Stimulated activated naive B cell treated with anti-CD40 and anti-IgM and Interleukin-4, amounts not matched to agents 10 μg/mL and 1 μg/mL and 100 μg/mL, for 72 hours (primary cell): ENCODE measurements around the gene CPD.
"Not testable (repeated sequence)": the region's sequence is repeated elsewhere in the genome, so short reads cannot be mapped to it uniquely, and the experiment has no call there.

Source experiments
- ATAC-seq, 2 donors: fragments of 150-1000 bp; cut with Tn5 transposase; replicated peaks; 2 replicates each; pipeline ENCODE4 v1.10.0; 2021; ENCODE audit warnings: moderate library complexity in 1 of 2
- DNase-seq: peaks from one replicate; pipeline ENCODE4 v3.0.0; 2021
- H3K27ac Mint-ChIP-seq: one replicate; pipeline ENCODE4 v1.8.0; 2022; ENCODE audit warnings: mild to moderate bottlenecking, mixed read lengths
- H3K27me3 Mint-ChIP-seq, 2 donors: one replicate each; pipeline ENCODE4 v1.8.0; 2022; ENCODE audit warnings: mixed read lengths in 2 of 2
- H3K36me3 Mint-ChIP-seq, 2 donors: one replicate each; pipeline ENCODE4 v1.8.0; 2022; ENCODE audit warnings: mixed read lengths in 2 of 2, mild to moderate bottlenecking in 1 of 2
- H3K4me1 Mint-ChIP-seq, 2 donors: one replicate each; pipeline ENCODE4 v1.8.0; 2022; ENCODE audit warnings: mixed read lengths in 2 of 2, mild to moderate bottlenecking in 1 of 2
- H3K4me3 Mint-ChIP-seq, 2 donors: one replicate each; pipeline ENCODE4 v1.8.0; 2022; ENCODE audit warnings: mild to moderate bottlenecking in 2 of 2, mixed read lengths in 2 of 2, moderate library complexity in 1 of 2
- H3K9me3 Mint-ChIP-seq, 2 donors: one replicate each; pipeline ENCODE4 v1.8.0; 2022; ENCODE audit warnings: mixed read lengths in 2 of 2, mild to moderate bottlenecking in 1 of 2

Gene CPD

GRCh38 chr17:30378825-30379302 lies at the start of gene CPD:
Gene CPD, plus strand, starts transcription at chr17:30378927. Its CDS starts 54 bp downstream, at chr17:30378981.
- ATAC-seq = peak; percentile 95 to 97
- Mint-ChIP-seq H3K27ac (peak within 1 kb of the TSS; percentile 84), H3K4me1 (peaks cover 18 to 21% of the 10 kb centered on the region in 2 donors), H3K36me3 (no peaks in the 10 kb centered on the region), H3K27me3 (peaks cover 23 to 28% of the 10 kb centered on the region in 2 donors), H3K4me3 (peak within 1 kb of the TSS; percentile 79 to 86), H3K9me3 (no peaks in the 10 kb centered on the region)
- peak; percentile 93 for DNase-seq

- Mint-ChIP-seq H3K4me3 (peak overlapping the region; percentile 11 to 17), H3K9me3 (no peaks in the 10 kb centered on the region), H3K27me3 (peaks cover 0 to 4% of the 10 kb centered on the region in 2 donors), H3K36me3 (no peaks in the 10 kb centered on the region), H3K4me1 (peaks cover 10 to 15% of the 10 kb centered on the region in 2 donors), H3K27ac (peak overlapping the region; percentile 4)
- ATAC-seq = peak; percentile 88 to 92
- DNase-seq = no peak
These were observed 46.6 kb upstream of the CPD start for GRCh38 chr17:30332057-30332542.

DNA sequence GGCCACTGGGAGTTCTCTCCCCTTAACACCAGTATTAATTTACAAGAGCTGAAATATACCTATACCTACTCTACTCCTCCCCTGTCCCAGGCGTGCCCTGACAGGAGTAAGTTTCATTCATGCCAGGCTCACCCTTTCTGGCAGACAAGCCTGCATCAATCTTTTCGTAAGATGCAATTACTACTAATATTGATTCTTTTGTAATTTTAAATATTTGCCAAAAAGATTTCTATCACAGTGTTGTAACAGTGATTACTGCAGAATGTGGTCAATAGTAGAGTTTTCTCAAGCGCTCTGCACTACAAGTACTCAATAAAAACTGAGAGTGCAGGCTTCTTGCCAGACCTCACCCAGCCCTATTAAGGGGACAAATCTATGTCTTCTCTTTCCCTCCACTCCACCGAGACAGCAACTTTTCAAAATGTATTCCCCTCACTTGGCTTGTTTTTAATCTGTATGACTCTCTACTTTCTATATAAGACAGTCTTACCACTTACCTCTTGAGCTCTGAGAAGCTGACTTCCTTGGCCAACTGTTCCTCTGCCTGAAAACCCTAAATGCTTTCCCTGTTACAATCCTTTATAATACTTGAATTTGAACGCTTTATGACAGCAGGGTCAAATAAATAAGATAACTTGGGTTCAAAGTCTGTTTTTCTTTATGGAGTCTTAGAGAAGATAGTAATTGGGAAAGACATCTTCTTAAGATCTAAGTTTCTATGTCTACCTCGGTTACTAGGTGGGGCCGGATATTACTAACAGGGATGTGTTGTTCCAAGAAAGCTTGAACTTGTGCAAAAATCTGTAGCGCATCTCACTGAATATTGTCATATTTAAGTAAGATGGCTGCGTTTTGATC lies 45.0 kb upstream of the CPD start, which contains the start of gene TMIGD1:
TMIGD1 (minus strand) TSS at position 555 of the 858 bp plus-strand sequence. CDS start 1,924 bp downstream, outside the sequence.
- Mint-ChIP-seq H3K4me3 (no peak within 1 kb of the TSS), H3K36me3 (no peaks in the 10 kb centered on the region), H3K27ac (no peak within 1 kb of the TSS), H3K9me3 (no peaks in the 10 kb centered on the region), H3K4me1 (peaks cover 10 to 15% of the 10 kb centered on the region in 2 donors), H3K27me3 (peaks cover 0 to 8% of the 10 kb centered on the region in 2 donors)
- DNase-seq = no peak
- ATAC-seq = no peak

DNA sequence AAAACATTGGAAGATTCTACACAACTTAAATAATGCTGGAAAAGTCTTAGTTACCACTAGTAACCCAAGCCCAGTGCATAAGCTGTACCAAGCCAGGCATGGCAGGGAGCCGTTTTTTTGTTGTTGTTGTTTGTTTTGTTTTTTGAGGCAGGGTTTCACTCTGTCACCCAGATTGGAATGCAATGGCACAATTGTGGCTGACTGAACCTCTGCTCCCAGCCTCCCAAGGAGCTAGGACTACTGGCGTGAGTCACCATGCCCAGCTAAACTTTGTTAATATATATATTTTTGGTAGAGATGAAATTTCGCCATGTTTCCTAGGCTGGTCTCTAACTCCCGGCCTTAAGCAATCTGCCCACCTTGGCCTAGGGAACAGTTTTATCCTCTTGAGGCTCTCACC lies 44.3 kb upstream of the CPD start:
- H3K36me3 Mint-ChIP-seq = no peaks in the 10 kb centered on the region
- ATAC-seq (no peak), DNase-seq (no peak)
- H3K4me1 Mint-ChIP-seq = peaks cover 10 to 15% of the 10 kb centered on the region in 2 donors
- H3K27ac Mint-ChIP-seq = no peak overlapping the region
- no peaks in the 10 kb centered on the region for H3K9me3 Mint-ChIP-seq
- H3K27me3 Mint-ChIP-seq = peaks cover 0 to 8% of the 10 kb centered on the region in 2 donors
- no peak overlapping the region for H3K4me3 Mint-ChIP-seq

GRCh38 chr17:30336369-30337171 lies 42.2 kb upstream of the CPD start:
- Mint-ChIP-seq H3K4me1 (peaks cover 13 to 22% of the 10 kb centered on the region in 2 donors), H3K9me3 (no peaks in the 10 kb centered on the region), H3K36me3 (no peaks in the 10 kb centered on the region), H3K4me3 (no peak overlapping the region), H3K27me3 (peaks cover 0 to 8% of the 10 kb centered on the region in 2 donors), H3K27ac (no peak overlapping the region)
- DNase-seq (peak; percentile 33), ATAC-seq (peak; percentile 50 to 51)

DNA sequence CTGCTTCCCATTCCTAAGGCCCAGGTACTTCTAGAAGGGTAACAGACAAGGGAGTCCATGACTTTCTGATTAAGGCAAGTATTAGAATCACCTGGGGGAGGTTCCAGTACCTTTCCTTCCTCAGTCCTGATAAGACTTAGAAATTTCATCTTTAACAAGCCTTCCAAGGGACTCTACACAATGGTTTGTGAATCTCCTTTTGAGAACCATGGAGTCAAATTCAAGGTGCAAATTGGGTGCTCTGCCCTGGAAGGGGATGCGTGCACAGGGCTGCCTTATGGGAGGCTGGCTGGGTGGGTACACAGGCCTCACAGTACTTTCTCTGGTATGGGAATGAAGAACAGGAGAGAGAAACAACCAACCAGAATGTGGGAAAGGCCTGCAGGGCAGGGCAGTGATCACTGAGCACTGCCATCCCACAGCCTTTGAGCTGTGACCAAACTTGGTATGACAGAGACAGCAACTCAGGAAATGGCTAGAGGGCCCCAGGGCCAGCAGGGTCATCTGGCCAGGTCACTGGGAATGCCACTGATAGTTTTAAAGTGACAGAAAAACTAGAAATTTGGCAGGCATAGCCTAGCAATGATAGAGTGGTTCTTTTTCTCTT lies 41.2 kb upstream of the CPD start:
- no peaks in the 10 kb centered on the region for H3K36me3 Mint-ChIP-seq
- H3K27ac Mint-ChIP-seq = no peak overlapping the region
- H3K9me3 Mint-ChIP-seq = no peaks in the 10 kb centered on the region
- peaks cover 9 to 12% of the 10 kb centered on the region in 2 donors for H3K4me1 Mint-ChIP-seq
- H3K4me3 Mint-ChIP-seq = no peak overlapping the region
- peaks cover 0 to 8% of the 10 kb centered on the region in 2 donors for H3K27me3 Mint-ChIP-seq
- DNase-seq (no peak), ATAC-seq (no peak)

DNA sequence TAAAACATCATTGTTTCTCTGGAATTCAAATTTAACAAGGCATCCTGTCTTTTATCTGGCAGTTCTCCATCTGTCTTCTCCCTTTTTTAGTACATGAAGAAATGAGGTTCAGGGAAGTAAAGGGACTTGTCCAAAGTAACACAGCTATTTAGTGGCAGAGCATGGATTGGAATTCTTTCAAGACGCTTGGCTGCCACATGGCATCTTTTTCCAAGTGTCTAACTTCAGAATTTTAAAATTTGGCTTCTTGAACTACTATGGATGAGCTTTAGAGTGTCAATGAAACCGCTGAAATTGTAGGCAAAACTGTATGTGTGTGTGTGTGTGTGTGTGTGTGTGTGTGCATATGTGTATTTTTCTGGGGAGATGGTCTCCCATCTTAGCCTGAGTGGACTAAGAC lies 39.6 kb upstream of the CPD start:
- Mint-ChIP-seq H3K4me1 (peaks cover 5 to 8% of the 10 kb centered on the region in 2 donors), H3K36me3 (no peaks in the 10 kb centered on the region), H3K27ac (no peak overlapping the region), H3K9me3 (no peaks in the 10 kb centered on the region), H3K27me3 (peaks cover 0 to 5% of the 10 kb centered on the region in 2 donors), H3K4me3 (no peak overlapping the region)
- DNase-seq (no peak), ATAC-seq (no peak)

GRCh38 chr17:30340801-30341356 lies 37.8 kb upstream of the CPD start:
- no peaks in the 10 kb centered on the region for H3K36me3 Mint-ChIP-seq
- DNase-seq = no peak

DNA sequence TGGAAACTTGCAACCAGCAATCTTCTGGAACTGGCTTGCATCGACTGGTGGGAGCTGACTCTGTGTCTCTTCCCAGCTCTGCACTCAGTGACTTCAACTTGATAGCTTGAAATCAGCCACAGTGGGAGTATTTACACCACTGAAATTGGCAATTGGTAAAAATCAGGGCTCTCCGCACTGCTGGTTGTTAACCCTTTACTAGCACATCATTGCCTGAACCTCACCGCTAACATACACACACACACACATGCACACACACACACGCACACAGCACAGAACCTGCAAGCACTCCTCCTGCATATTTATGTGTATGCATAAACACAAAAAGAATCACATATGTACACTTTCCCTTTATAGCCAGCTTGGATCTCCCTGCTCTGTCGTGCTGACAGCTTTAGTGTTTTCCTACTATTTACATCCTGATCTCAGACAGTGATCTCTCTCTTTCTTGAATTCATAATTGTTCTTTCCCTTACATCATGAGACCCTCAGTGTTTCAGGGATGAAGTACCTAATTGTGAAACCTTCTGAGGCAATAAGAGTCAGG lies 37.0 kb upstream of the CPD start:
- ATAC-seq (no peak), DNase-seq (no peak)
- Mint-ChIP-seq H3K9me3 (no peaks in the 10 kb centered on the region), H3K36me3 (no peaks in the 10 kb centered on the region), H3K27me3 (peaks cover 0 to 4% of the 10 kb centered on the region in 2 donors), H3K4me3 (no peak overlapping the region), H3K4me1 (peaks cover 9 to 14% of the 10 kb centered on the region in 2 donors), H3K27ac (no peak overlapping the region)

More at GRCh38 chr17:30340801-30341356, 37.8 kb upstream of the CPD start:
- H3K4me1 Mint-ChIP-seq = peaks cover 9 to 12% of the 10 kb centered on the region in 2 donors
- peaks cover 0 to 4% of the 10 kb centered on the region in 2 donors for H3K27me3 Mint-ChIP-seq
- no peak for ATAC-seq
- no peak overlapping the region for H3K27ac Mint-ChIP-seq
- H3K9me3 Mint-ChIP-seq = no peaks in the 10 kb centered on the region
- no peak overlapping the region for H3K4me3 Mint-ChIP-seq

- not testable (repeated sequence) for H3K4me3 Mint-ChIP-seq, H3K36me3 Mint-ChIP-seq, H3K27ac Mint-ChIP-seq, ATAC-seq, H3K9me3 Mint-ChIP-seq, H3K27me3 Mint-ChIP-seq, DNase-seq
- peaks cover 9 to 14% of the 10 kb centered on the region in 2 donors for H3K4me1 Mint-ChIP-seq
These were observed 35.5 kb upstream of the CPD start for GRCh38 chr17:30343244-30343643.

DNA sequence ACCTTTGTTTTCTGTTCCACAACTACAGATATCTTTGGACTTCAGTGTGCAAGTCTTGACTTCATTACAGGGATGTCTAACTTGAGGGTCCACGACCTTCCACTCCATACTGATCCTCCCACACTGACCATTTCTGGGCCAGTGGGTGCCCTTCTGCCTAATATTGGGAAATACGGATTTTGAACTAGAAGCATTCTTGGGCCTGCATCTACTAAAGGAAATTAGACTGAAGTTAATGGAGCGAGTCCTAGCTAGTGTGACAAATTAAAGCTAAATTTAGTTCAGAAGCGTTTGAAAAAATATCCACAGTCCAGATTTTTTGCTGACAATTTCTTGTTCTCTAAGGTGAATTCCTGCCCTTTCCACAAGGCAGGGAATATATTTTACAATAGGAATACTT lies 34.9 kb upstream of the CPD start:
- ATAC-seq = no peak

GRCh38 chr17:30344283-30345088 lies 34.2 kb upstream of the CPD start:
- Mint-ChIP-seq H3K4me3 (no peak overlapping the region), H3K9me3 (no peaks in the 10 kb centered on the region), H3K4me1 (peaks cover 9 to 14% of the 10 kb centered on the region in 2 donors), H3K27me3 (no peaks in the 10 kb centered on the region), H3K36me3 (no peaks in the 10 kb centered on the region), H3K27ac (no peak overlapping the region)
- DNase-seq (no peak), ATAC-seq (no peak)

More for the DNA sequence above, 34.9 kb upstream of the CPD start:
- no peak overlapping the region for H3K27ac Mint-ChIP-seq
- H3K4me1 Mint-ChIP-seq = peaks cover 9 to 14% of the 10 kb centered on the region in 2 donors
- DNase-seq = no peak
- H3K9me3 Mint-ChIP-seq = no peaks in the 10 kb centered on the region
- no peak overlapping the region for H3K4me3 Mint-ChIP-seq
- no peaks in the 10 kb centered on the region for H3K27me3 Mint-ChIP-seq
- H3K36me3 Mint-ChIP-seq = no peaks in the 10 kb centered on the region

GRCh38 chr17:30345089-30345433 lies 33.7 kb upstream of the CPD start:
- H3K27me3 Mint-ChIP-seq = no peaks in the 10 kb centered on the region
- peak in 1 of 2 donors; percentile 4 for ATAC-seq
- no peak for DNase-seq
- no peak overlapping the region for H3K4me3 Mint-ChIP-seq
- no peaks in the 10 kb centered on the region for H3K9me3 Mint-ChIP-seq
- peaks cover 8 to 11% of the 10 kb centered on the region in 2 donors for H3K4me1 Mint-ChIP-seq
- H3K36me3 Mint-ChIP-seq = no peaks in the 10 kb centered on the region
- no peak overlapping the region for H3K27ac Mint-ChIP-seq
